Measurements from ENCODE around the gene ZFP90. TPM values are rescaled to one million over a fixed set of nuclear protein-coding genes. Genes with fewer than 3 reads are reported as not detected.
A peak's percentile ranks its signal among the peaks of the same experiment; 100 is the strongest.

ZFP90 gene
- total RNA-seq, 1 donor from 2014 or later = 9.5 TPM

DNA sequence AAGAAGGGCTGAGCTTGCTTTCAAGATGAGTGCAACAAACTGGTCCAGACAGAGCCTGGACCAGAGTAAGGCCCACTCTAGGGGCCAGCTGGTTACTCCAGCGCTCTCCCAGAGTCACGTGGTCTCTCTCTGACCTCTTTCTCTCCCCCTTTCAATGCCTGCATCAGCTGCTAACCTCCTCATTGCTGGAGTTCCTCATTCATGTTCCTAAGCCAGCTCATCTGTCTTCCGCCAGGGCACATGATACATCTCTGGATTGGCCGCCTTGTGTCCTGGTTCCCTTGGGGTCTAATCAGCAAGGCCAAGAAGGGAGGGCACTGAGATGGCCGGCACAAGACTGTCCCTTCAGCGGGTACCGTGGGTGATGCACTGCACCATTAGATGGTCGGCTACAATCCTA, 26.9 kb upstream of the ZFP90 start:
- intact Hi-C loops (cut with DNase I) = loop anchor here (5.0 kb wide), 1 partner anchor 115 kb away; no protein-coding TSS in a partner anchor
- ATAC-seq (no peak), DNase-seq (ENCODE audit: missing footprints) (no peak)

DNA sequence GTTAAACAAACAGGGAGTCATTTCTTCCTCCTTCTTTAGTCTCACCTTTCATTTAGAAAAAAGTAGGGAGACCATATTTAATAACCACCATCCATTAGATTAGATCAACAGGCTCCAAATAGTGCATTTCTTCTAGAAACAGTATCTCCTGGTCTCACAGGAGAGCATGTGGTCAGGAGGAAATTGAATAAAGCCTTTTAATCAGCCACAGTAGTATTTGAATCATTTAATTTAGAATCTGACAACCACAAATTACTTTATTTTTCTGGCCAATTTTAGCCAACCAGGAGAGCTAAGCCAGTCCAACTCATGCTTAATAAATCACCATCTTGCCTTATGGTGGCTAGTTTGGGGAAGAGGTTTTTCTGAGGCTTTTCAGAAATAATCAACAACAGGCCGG, 26.3 kb upstream of the ZFP90 start:
- intact Hi-C loops (cut with DNase I) = loop anchor here (5.0 kb wide), 1 partner anchor 115 kb away; no protein-coding TSS in a partner anchor
- DNase-seq (ENCODE audit: missing footprints) (no peak), ATAC-seq (no peak)

DNA sequence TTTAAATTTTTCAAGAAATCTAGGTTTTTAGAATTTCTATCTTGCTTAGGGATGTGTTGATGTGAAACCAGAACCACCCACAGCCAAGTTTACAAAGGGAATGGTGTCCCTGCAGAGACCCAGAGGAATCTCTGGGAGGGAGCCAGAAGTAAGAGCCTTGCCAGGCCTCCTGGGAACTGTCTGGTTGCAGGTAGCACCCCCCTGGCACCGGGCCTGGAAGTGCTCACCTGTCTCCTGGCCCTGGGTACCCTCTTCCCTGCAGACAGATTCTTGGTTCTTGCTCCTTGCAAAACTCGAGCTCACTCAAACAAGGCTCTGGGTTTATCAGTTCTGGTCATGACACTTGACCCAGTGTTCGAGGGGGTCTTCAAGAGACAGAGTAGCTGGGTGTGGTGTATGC, 24.6 kb upstream of the ZFP90 start:
- DNase-seq (ENCODE audit: missing footprints) = no peak
- no peak for ATAC-seq
- intact Hi-C loops (cut with DNase I) = loop anchor here (5.0 kb wide), 1 partner anchor 117 kb away; no protein-coding TSS in a partner anchor

DNA sequence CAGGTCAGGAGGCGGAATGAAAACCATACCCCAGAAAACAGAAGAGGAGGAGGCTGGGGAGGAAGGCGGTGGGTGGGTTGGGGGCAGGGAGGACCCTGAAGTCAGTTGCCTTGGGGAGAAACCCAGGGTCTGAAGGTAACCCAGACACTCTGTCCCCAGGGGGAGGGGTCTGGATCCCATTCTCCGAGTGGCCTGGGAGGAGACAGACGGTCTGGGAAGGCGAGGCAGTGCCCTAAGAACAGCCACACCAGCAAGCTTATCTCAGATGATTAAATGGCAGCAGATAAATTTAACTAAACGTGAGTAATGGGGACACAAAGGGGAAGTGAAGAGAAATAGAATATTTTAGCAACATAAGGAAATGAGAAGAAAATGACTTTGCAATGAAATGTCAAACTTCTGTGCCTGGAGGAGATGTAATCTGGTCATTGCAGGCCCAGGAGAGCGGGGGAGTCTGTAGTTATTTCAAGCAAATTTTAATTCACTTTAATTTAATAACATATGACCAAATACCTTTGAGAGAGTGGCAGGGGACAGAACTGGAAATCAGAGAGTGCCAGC, 21.4 kb upstream of the ZFP90 start:
- ATAC-seq = no peak
- intact Hi-C loops (cut with DNase I) = no loop called here
- no peak for DNase-seq (ENCODE audit: missing footprints)

DNA sequence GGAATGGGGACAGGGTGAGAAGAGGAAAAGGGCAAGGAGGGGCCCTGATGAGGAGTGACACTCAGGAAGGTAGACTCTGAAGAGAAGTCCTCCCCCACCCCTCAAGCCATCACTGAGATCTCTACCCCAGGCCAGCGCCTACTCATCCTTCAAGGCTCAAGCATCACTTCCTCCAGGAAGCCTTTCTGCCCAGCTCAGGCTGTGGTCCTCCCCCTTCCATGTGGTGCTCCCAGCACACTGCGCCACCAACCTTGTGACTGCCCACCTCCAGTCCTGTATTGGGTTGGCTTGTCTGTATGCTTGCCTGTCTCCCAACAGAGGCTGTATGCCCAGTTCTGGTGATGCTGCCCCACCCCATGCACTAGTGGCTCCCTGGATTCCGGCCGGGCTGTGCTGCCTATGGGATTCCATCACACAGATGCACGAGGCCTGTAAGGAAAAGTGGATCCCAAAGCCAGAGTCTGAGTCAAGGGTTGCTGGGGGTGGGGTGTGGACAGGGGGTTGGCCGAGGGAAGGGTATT, 19.8 kb upstream of the ZFP90 start:
- ATAC-seq = no peak
- intact Hi-C loops (cut with DNase I) = no loop called here
- DNase-seq (ENCODE audit: missing footprints) = no peak

DNA sequence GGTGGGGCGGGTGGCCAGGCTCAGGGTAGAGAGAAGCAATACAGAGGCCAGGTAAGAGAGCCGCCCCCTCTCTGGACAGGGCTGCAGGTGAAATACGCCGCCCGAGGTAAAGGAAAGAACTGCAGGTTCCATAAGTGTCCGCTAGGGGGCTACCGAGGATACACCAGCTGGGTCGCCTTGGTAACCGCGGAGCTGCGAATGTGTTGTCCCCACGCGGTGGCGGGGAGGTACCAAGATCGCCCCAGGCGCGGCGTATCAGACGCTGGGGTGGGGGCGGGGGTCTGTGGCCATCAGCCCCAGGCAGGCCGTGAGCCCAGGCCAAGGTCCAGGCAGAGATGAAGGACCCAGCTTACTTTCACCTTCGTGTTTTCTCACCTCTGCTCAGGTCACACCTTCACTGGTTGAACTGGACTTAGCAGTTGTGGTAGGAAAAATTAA, 18.4 kb upstream of the ZFP90 start:
- ATAC-seq (peak; percentile 85), DNase-seq (ENCODE audit: missing footprints) (peak; percentile 93)
- intact Hi-C loops (cut with DNase I) = no loop called here

DNA sequence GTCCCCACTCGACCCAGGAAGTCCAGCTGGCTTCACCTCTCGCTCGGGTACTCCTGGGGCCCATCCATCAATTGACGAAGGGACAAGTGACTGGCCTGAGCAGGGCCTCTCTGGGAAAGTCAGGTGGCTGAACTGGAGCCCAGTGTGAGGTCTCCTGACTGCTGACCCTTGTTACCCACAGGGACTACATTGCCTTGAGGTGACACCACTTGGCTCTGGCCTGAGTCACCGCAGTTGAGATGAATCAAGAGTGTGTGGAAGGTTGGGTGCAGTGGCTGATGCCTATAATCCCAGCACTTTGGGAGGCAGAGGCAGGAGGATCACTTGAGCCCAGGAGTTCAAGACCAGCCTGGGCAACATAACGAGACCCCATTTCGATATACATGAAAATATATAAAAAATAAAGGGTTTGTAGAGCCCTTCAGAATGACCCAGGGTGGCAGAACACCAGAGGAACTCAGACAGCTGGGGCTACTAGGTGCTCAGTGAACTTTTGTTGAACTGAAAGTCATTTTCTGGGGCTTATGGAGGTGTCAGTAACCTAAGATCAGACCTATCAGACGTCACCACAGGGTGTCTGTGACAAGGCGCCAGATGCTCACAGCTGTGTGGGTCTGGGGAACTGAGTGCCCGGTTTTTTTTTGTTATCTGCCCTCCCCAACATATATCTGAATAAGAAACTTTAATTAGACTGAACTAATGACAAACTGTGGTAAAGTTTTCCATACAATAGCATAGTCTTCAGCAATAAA, 14.8 kb upstream of the ZFP90 start:
- intact Hi-C loops (cut with DNase I) = no loop called here
- DNase-seq (ENCODE audit: missing footprints) (no peak), ATAC-seq (no peak)

DNA sequence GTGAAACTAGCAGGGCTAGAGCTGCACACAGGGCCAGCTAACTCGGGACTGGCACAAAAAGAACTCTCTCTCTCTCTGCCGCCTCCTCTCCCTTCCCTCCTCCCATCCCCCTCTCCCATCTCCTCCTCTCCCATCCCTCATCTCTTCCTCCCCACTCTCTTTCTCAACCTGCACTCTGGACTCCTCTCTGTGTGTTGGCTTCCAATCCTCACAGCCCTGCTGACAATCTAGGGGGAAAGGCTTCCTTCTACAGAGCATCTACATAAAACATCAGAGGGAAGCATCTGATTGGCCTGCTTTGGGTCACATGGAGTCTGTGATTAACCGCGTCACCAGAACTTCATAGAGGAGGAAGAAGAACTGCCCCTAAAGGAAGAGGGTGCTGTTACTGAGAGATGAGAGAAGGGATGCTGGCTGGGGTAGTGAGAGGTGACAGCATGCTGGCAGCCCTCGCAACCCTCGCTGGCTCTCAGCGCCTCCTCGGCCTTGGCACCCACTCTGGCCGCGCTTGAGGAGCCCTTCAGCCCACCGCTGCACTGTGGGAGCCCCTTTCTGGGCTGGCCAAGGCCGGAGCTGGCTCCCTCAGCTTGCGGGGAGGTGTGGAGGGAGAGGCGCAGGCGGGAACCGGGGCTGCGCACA, 12.8 kb upstream of the ZFP90 start:
- intact Hi-C loops (cut with DNase I) = loop anchor here (5.0 kb wide), 1 partner anchor 596 kb away; no protein-coding TSS in a partner anchor
- ATAC-seq (no peak), DNase-seq (ENCODE audit: missing footprints) (no peak)

DNA sequence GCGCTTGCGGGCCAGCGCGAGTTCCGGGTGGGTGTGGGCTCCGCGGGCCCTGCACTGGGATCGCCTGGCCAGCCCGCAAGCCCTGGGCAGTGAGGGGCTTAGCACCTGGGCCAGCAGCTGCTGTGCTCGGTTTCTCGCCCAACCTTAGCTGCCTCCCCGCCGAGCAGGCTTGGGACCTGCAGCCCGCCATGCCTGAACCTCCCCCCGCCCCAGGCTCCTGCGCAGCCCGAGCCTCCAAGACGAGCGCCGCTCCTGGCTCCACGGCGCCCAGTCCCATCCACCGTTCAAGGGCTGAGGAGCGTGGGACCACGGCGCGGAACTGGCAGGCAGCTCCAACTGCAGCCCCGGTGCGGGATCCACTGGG, 12.3 kb upstream of the ZFP90 start:
- no peak for DNase-seq (ENCODE audit: missing footprints)
- intact Hi-C loops (cut with DNase I) = loop anchor here (5.0 kb wide), 1 partner anchor 596 kb away; no protein-coding TSS in a partner anchor
- ATAC-seq = no peak

DNA sequence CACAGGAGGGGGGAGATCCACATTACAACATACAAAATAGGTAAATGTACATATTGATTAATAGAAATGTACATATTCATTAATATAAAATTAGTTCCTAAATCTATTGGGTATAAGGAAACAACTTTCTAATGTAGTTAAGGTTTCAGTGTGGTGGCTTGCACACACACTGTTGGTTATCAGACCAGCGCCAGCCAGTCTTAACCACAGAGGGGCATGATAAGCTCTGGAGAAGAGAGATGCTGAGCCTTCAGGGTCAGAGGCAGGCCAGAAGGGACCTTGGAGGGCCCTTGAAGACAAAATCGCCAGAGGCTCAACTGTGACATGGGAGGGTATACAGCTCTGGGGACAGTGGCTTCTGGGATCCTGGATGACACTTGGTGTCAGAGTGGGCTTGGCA, 10.9 kb upstream of the ZFP90 start:
- ATAC-seq (no peak), DNase-seq (ENCODE audit: missing footprints) (no peak)
- intact Hi-C loops (cut with DNase I) = loop anchor here (2.0 to 5.0 kb wide), 3 partner anchors 273 to 594 kb away; partner anchors contain the start of gene TANGO6

DNA sequence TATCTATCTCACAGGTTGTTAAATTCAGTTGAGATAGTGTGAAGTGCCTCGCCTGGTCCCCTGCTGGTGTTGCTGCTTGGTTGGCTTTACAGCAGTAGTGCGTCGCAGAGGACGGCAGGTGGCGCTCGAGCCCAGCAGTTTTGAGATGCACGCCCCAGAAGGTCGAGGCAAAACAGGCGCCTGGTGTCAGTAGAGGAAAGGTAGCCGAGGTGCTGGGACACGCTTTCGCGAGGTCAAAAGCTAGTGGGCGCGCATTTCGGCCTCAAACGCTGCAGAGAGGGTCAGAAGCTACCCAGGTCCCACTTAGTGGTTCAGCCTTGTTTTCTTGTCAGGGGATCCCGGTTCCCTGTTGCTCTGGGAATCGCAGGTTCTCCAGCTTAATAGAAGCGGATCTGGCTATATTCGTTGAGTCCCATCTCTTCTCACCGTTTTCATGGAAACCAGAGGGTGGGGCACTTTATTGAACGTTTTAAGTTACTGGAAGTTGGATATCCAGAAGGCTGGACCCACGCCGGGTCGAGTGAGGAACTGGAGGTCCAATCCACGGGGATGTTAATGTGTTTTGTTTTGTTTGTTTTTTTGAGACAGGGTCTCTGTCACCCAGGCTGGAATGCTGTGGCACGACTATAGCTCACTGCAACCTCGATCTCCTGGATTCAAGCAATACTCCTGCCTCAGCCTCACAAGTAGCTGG, 10.3 kb upstream of the ZFP90 start:
- DNase-seq (ENCODE audit: missing footprints) = peak; percentile 91
- ATAC-seq = peak; percentile 90
- intact Hi-C loops (cut with DNase I) = loop anchor here (2.0 to 5.0 kb wide), 3 partner anchors 272 to 593 kb away; partner anchors contain the start of gene TANGO6

DNA sequence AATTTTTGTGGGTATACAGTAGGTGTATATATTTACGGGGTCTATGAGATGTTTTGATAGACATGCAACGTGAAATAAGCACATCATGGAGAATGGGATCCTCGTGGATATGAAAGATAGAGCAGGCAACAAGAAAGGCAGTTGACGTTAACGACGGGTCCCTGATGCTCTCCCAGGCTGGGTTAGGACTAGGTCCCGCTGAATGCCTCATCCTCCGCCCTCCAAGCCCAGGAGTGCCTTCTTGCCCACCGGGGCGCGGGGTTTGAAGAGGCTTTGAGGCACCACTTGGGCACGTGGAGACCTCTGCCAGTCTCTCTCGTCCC, 9.5 kb upstream of the ZFP90 start:
- ATAC-seq (peak; percentile 2), DNase-seq (ENCODE audit: missing footprints) (no peak)
- intact Hi-C loops (cut with DNase I) = loop anchor here (2.0 to 5.0 kb wide), 3 partner anchors 271 to 593 kb away; partner anchors contain the start of gene TANGO6

DNA sequence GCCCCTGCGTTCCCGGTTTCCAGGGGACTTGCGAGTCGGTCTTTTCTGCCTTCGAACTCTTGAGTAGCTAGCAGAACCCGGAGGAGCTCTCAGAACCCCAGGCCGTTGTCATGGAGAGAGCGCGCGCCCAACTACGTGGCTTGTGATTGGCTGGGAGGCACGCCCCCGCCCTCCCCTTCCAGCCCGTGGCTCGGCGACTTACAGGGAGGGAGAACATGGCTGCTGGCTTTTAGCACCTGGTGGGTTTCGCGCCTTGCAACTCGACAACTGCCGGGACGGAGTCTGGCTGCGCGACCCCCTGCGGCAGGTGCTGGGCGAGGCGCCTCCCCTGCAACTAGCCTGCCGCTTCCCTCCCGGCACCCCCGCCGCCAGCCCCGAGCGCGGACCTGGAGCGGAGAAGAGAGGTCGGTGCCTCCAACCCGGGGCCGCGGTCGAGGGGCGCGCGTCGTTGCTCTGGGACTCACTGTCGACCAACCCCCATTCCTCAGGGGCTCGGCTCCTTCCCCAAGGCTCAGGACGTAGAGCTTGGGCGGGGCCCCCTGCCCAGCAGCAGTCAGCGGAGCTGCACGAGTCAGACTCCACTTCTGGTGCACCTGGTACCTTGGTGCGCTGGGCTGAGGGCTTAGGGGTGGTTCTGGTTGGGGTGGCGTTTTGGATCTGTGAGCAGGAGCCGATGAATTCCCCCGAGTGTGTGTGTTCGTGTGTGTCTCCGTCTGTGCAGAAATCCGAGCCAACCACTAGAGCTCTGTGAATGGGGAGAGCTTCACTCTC, 9.0 kb upstream of the ZFP90 start:
- DNase-seq (ENCODE audit: missing footprints) (peak; percentile 92), ATAC-seq (peak; percentile 98)
- intact Hi-C loops (cut with DNase I) = loop anchor here (2.0 to 5.0 kb wide), 3 partner anchors 271 to 592 kb away; partner anchors contain the start of gene TANGO6

DNA sequence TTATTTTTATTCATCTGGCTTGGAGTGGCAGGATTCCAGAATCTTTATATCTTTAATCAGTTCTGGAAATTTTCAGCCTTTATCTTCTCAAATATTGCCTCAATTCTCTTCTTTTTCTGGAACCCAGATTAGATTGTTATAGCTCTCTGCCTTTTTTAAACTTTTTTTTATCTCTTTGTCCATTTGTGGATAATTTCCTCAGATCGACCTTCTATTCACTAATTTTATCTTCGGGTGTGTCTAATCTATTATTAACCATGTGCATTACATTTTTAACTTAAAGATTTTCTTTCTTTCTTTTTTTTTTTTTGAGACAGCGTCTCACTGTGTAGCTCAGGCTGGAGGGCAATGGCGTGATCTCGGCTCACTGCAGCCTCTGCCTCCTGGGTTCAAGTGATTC, 5.2 kb upstream of the ZFP90 start:
- ATAC-seq = no peak
- no peak for DNase-seq (ENCODE audit: missing footprints)
- intact Hi-C loops (cut with DNase I) = no loop called here

DNA sequence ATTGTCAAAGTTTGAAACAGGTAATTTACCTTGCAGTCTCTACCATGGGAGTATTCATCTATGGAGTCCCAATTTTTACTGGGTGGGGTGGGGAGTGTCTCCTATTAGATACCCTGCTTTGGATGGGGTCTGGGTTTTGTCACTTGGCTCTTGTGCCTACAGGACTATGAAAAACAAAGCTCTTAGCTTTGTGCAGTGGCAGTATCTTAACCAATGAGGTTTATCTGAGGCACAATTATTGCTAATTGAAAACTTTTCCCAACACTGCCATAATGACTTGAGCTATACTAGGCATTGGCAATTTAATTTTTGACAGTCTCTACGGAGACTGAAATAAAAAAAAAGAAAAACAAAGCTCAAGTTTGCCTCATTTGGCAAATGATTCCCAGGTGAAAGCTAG, 3.8 kb upstream of the ZFP90 start:
- intact Hi-C loops (cut with DNase I) = no loop called here

DNA sequence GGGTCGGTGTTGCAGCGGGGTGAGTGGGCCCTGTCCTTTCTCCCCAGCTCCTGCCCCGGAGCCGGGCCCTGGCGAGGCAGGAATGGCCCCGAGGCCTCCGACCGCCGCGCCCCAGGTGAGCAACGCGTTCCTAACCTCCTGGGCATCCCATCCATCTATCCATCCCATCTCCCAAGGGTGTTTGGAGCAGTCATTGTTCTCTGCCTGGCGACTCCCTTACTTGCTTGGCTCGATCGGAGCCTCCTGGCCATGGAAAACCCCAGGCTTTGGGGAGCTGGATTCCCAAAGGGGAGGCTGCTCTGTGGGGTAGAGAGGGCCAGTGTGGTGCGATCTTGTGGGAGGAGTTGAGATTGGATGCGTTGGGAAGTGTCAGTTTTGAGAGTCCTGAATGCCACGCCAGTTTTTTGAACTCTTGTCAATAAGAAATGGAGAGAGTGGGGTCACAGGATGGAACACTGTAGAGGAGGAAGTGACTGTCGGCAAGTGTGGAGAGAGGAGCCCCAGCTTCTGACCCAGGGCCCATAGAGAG, 684 bp downstream of the ZFP90 start:
- DNase-seq (ENCODE audit: missing footprints) = no peak
- ATAC-seq = peak; percentile 11
- intact Hi-C loops (cut with DNase I) = no loop called here

More for the DNA sequence above, 3.8 kb upstream of the ZFP90 start:
- ATAC-seq = no peak
- no peak for DNase-seq (ENCODE audit: missing footprints)

DNA sequence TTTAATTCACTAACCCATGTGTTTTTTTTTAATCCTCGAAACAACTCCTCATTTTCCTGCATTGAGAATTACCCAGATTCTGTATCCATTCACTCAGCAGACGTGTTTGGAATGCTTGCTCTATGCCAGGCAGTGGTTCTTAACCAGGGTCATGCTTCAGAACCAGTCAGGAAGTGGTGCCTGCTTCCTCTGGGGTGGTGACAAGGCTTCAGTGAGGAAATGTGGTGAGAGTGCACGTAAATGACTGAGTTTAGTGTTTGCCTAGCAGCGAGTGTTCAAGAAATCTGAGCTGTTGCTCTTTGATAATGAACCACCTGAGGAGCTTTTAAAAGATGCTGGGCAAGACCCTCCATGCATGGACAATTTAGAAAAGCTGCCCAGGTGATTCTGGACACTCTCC, 9.9 kb downstream of the ZFP90 start:
- ATAC-seq (no peak), DNase-seq (ENCODE audit: missing footprints) (no peak)
- intact Hi-C loops (cut with DNase I) = no loop called here

DNA sequence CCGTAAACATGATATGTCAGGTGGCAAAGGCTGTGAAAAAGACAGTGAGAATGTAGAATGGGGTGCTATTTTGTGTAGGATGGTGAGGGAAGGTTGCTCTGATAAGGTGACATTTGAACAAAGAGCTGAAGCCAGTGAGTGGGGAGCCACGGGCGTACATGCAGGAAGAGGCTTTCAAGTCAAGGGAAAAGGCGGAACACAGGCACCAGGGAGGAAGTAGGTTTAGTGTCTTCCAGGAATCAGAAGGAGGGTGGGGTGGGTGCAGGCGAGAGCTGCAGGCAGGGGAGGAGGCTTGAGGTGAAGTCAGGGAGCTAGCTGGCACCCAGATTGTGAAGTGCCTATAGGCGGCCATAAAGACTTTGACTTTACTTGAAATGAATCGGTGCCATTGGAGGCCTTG, 14.1 kb downstream of the ZFP90 start:
- intact Hi-C loops (cut with DNase I) = no loop called here
- ATAC-seq = no peak
- DNase-seq (ENCODE audit: missing footprints) = no peak

Measured in Right ventricle myocardium inferior (tissue), 1 donor.